Measurements from ENCODE around the gene TMEM54. TPM values are rescaled to one million over a fixed set of nuclear protein-coding genes. Genes with fewer than 3 reads are reported as not detected.

Gene TMEM54
- total and polyA plus RNA-seq, 4 donors: 0.92 to 10.9 (median 2.6) TPM

DNA sequence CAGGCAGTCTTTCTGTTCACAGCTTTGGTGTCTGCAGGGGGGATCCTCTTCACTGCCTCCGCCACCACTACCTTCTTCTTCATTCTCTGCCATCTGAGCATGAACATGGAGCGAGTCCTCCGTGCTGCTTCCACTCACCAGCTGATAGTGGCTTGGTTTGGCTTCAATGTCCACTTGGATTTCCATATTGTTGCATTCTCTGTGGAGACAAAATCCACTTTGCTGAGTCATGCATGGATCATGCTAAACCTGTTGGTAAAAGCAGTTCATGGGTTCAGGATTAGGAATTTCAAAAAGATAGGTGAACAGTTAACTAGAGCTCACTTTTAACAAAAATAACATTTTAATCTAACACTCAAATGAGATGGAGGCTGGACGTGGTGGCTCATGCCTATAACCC is 35.9 kb upstream of the TMEM54 start:
- no peak overlapping the region for H3K4me3 ChIP-seq (ENCODE audit: low read depth in 1 of 3, low read length in 3 of 3)
- H3K9ac ChIP-seq (ENCODE audit: low read depth in 1 of 2, low read length in 2 of 2): no peak overlapping the region
- H3K4me1 ChIP-seq (ENCODE audit: control insufficient read depth in 4 of 4, insufficient read depth in 4 of 4, low read length in 3 of 4): peaks cover 10 to 45% (median 26%) of the 10 kb centered on the region in 4 donors
- TF ChIP-seq FOXA2 (IDR thresholded peaks at IDR 0.05) (no peak), RAD21 (IDR thresholded peaks at IDR 0.05) (no peak), NR2F2 (IDR thresholded peaks at IDR 0.05) (no peak), FOXA1 (IDR thresholded peaks at IDR 0.05) (no peak), TAF1 (conservative IDR thresholded peaks at IDR 0.05) (no peak), HNF4G (IDR thresholded peaks at IDR 0.05) (no peak), EGR1 (IDR thresholded peaks at IDR 0.05; ENCODE audit: low read depth in 2 of 2) (no peak), HNF4A (conservative IDR thresholded peaks at IDR 0.05) (no peak), JUND (IDR thresholded peaks at IDR 0.05) (no peak), SP1 (IDR thresholded peaks at IDR 0.05) (no peak), RXRA (IDR thresholded peaks at IDR 0.05) (no peak), YY1 (IDR thresholded peaks at IDR 0.05) (no peak)
- TF ChIP-seq, protein P1, sequence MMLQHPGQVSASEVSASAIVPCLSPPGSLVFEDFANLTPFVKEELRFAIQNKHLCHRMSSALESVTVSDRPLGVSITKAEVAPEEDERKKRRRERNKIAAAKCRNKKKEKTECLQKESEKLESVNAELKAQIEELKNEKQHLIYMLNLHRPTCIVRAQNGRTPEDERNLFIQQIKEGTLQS (IDR thresholded peaks at IDR 0.05): no peak
- TF ChIP-seq, protein P2, sequence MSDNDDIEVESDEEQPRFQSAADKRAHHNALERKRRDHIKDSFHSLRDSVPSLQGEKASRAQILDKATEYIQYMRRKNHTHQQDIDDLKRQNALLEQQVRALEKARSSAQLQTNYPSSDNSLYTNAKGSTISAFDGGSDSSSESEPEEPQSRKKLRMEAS (IDR thresholded peaks at IDR 0.05): no peak
- TF ChIP-seq, protein P3, sequence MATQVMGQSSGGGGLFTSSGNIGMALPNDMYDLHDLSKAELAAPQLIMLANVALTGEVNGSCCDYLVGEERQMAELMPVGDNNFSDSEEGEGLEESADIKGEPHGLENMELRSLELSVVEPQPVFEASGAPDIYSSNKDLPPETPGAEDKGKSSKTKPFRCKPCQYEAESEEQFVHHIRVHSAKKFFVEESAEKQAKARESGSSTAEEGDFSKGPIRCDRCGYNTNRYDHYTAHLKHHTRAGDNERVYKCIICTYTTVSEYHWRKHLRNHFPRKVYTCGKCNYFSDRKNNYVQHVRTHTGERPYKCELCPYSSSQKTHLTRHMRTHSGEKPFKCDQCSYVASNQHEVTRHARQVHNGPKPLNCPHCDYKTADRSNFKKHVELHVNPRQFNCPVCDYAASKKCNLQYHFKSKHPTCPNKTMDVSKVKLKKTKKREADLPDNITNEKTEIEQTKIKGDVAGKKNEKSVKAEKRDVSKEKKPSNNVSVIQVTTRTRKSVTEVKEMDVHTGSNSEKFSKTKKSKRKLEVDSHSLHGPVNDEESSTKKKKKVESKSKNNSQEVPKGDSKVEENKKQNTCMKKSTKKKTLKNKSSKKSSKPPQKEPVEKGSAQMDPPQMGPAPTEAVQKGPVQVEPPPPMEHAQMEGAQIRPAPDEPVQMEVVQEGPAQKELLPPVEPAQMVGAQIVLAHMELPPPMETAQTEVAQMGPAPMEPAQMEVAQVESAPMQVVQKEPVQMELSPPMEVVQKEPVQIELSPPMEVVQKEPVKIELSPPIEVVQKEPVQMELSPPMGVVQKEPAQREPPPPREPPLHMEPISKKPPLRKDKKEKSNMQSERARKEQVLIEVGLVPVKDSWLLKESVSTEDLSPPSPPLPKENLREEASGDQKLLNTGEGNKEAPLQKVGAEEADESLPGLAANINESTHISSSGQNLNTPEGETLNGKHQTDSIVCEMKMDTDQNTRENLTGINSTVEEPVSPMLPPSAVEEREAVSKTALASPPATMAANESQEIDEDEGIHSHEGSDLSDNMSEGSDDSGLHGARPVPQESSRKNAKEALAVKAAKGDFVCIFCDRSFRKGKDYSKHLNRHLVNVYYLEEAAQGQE (IDR thresholded peaks at IDR 0.05): no peak
- TF ChIP-seq, protein P4, sequence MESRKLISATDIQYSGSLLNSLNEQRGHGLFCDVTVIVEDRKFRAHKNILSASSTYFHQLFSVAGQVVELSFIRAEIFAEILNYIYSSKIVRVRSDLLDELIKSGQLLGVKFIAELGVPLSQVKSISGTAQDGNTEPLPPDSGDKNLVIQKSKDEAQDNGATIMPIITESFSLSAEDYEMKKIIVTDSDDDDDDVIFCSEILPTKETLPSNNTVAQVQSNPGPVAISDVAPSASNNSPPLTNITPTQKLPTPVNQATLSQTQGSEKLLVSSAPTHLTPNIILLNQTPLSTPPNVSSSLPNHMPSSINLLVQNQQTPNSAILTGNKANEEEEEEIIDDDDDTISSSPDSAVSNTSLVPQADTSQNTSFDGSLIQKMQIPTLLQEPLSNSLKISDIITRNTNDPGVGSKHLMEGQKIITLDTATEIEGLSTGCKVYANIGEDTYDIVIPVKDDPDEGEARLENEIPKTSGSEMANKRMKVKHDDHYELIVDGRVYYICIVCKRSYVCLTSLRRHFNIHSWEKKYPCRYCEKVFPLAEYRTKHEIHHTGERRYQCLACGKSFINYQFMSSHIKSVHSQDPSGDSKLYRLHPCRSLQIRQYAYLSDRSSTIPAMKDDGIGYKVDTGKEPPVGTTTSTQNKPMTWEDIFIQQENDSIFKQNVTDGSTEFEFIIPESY (IDR thresholded peaks at IDR 0.05): no peak
- H3K36me3 ChIP-seq (ENCODE audit: control insufficient read depth in 4 of 4, insufficient read depth in 3 of 4, low read depth in 1 of 4, low read length in 3 of 4): peaks cover 0 to 12% (median 7%) of the 10 kb centered on the region in 4 donors
- H3K9me3 ChIP-seq (ENCODE audit: control insufficient read depth in 4 of 4, low read length in 3 of 4): no peaks in the 10 kb centered on the region
- 89% methylated on average over 4 of the region's 4 CpGs for WGBS
- no peaks in the 10 kb centered on the region for H3K27me3 ChIP-seq (ENCODE audit: control insufficient read depth in 4 of 4, insufficient read depth in 4 of 4, low read length in 3 of 4)
- DNase-seq (ENCODE audit: low spot score): no peak
- peak overlapping the region; percentile 67 to 83 for H3K27ac ChIP-seq (ENCODE audit: low read depth in 1 of 2, low read length in 2 of 2)

DNA sequence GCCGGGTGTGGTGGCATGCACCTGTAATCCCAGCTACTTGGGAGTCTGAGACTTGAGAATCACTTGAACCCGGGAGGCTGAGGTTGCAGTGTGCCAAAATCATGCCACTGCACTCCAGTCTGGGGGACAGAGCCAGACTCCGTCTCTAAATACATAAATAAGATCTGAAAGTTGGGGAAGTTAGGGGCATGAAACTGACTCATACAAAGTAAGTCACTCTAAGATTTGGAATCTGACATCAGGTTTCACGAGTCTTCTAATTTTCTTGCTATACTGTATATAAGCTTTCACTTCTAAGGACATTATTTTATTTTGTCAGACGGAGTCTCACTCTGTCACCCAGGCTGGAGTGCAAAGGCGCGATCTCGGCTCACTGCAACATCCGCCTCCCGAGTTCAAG is 33.3 kb upstream of the TMEM54 start:
- H3K9ac ChIP-seq (ENCODE audit: low read depth in 1 of 2, low read length in 2 of 2): no peak overlapping the region

More for the DNA sequence above, 33.3 kb upstream of the TMEM54 start:
- Histone ChIP-seq H3K36me3 (ENCODE audit: control insufficient read depth in 4 of 4, insufficient read depth in 3 of 4, low read depth in 1 of 4, low read length in 3 of 4) (peaks cover 0 to 7% (median 4%) of the 10 kb centered on the region in 4 donors), H3K27ac (ENCODE audit: low read depth in 1 of 2, low read length in 2 of 2) (peak overlapping the region; percentile 67 to 73), H3K4me3 (ENCODE audit: low read depth in 1 of 3, low read length in 3 of 3) (no peak overlapping the region), H3K4me1 (ENCODE audit: control insufficient read depth in 4 of 4, insufficient read depth in 4 of 4, low read length in 3 of 4) (peaks cover 10 to 45% (median 25%) of the 10 kb centered on the region in 4 donors), H3K27me3 (ENCODE audit: control insufficient read depth in 4 of 4, insufficient read depth in 4 of 4, low read length in 3 of 4) (no peaks in the 10 kb centered on the region), H3K9me3 (ENCODE audit: control insufficient read depth in 4 of 4, low read length in 3 of 4) (no peaks in the 10 kb centered on the region)
- 93% methylated on average over 10 of the region's 10 CpGs for WGBS
- no peak for DNase-seq (ENCODE audit: low spot score)
- TF ChIP-seq FOXA1 (IDR thresholded peaks at IDR 0.05): no peak
- TF ChIP-seq NR2F2 (IDR thresholded peaks at IDR 0.05): no peak
- TF ChIP-seq, protein P4 (IDR thresholded peaks at IDR 0.05): no peak
- no peak for TF ChIP-seq TAF1 (conservative IDR thresholded peaks at IDR 0.05)
- TF ChIP-seq, protein P1 (IDR thresholded peaks at IDR 0.05): no peak
- no peak for TF ChIP-seq JUND (IDR thresholded peaks at IDR 0.05)
- TF ChIP-seq, protein P2 (IDR thresholded peaks at IDR 0.05): no peak
- TF ChIP-seq EGR1 (IDR thresholded peaks at IDR 0.05; ENCODE audit: low read depth in 2 of 2): no peak
- no peak for TF ChIP-seq RAD21 (IDR thresholded peaks at IDR 0.05)
- TF ChIP-seq GABPA (IDR thresholded peaks at IDR 0.05 in 1 of 2, conservative IDR thresholded peaks at IDR 0.05 in 1 of 2): no peak
- no peak for TF ChIP-seq RXRA (IDR thresholded peaks at IDR 0.05)
- TF ChIP-seq FOXA2 (IDR thresholded peaks at IDR 0.05): no peak
- TF ChIP-seq, protein P5, sequence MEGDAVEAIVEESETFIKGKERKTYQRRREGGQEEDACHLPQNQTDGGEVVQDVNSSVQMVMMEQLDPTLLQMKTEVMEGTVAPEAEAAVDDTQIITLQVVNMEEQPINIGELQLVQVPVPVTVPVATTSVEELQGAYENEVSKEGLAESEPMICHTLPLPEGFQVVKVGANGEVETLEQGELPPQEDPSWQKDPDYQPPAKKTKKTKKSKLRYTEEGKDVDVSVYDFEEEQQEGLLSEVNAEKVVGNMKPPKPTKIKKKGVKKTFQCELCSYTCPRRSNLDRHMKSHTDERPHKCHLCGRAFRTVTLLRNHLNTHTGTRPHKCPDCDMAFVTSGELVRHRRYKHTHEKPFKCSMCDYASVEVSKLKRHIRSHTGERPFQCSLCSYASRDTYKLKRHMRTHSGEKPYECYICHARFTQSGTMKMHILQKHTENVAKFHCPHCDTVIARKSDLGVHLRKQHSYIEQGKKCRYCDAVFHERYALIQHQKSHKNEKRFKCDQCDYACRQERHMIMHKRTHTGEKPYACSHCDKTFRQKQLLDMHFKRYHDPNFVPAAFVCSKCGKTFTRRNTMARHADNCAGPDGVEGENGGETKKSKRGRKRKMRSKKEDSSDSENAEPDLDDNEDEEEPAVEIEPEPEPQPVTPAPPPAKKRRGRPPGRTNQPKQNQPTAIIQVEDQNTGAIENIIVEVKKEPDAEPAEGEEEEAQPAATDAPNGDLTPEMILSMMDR (IDR thresholded peaks at IDR 0.05; ENCODE audit: low read depth, low read length, missing input control): no peak
